HG03457 (cell line): ENCODE results near the gene SIGLEC7.
"Not testable (repeated sequence)": the region's sequence is repeated elsewhere in the genome, so short reads cannot be mapped to it uniquely, and the experiment has no call there.

Experiments used
- ATAC-seq: cut with Tn5 transposase; IDR thresholded peaks from one replicate; pipeline ENCODE4 v1.9.1; 2021; ENCODE audit warnings: moderate number of reproducible peaks; ENCODE audit not compliant: unreplicated experiment

The SIGLEC7 gene

GRCh38 chr19:51164215-51164614 lies 22.1 kb downstream of the SIGLEC7 start:
- no peak for ATAC-seq

DNA sequence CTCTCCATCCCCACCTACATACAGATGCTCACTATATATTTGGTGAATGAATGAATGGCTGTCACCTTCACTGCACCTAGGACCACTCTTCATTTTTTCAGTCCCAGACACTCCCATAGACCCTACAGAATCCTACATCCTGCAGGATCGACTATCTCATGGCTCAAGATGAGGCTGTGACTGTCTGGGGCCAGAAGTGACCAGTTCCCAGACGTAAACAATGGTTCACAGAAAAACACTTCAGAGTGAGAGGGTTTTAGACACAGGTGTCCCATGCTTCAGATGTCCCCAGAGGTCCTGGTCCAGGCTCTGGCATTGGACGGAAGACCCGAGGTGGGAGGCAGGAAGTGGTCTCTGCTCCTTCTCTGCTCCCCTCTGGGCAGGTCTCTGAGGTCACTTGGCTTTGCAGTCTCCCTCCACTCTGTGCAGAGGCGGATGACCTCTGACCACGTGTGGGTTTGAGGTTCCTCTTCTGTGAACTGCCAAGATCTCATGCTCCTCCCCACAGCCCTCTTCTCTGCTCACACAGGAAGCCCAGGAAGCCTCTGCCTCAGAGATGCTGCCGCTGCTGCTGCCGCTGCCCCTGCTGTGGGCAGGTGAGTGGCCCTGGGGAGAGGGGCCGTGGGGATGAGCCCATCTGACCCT lies 24.9 kb downstream of the SIGLEC7 start:
- no peak for ATAC-seq

DNA sequence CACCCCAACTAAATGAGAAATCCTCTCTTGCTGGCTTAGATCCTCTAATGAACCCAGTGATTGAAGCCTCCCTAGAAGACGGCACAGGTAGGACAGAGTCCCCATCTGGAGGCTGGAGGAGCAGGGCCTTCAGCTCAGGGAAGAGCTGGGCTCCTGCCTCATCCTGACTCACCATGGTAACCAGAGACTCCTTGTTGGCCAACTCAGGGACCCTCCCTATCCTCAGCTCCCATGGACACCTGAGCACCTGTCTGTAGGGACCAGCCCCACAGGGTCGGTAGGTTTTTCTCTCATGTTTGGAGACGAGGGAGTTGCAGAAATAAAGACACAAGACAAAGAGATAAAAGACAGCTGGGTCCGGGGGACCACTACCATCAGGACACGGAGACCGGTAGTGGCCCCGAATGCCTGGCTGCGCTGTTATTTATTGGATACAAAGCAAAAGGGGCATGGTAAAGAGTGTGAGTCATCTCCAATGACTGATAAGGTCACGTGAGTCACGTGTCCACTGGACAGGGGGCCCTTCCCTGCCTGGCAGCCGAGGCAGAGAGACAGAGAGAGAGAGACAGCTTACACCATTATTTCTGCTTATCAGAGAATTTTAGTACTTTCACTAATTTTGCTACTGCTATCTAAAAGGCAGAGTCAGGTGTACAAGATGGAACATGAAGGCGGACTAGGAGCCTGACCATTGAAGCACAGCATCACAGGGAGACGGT lies 26.6 kb downstream of the SIGLEC7 start:
- ATAC-seq: no peak

GRCh38 chr19:51169283-51169918 lies 27.3 kb downstream of the SIGLEC7 start:
- ATAC-seq: not testable (repeated sequence)

GRCh38 chr19:51172223-51172622 lies 30.1 kb downstream of the SIGLEC7 start:
- no peak for ATAC-seq

DNA sequence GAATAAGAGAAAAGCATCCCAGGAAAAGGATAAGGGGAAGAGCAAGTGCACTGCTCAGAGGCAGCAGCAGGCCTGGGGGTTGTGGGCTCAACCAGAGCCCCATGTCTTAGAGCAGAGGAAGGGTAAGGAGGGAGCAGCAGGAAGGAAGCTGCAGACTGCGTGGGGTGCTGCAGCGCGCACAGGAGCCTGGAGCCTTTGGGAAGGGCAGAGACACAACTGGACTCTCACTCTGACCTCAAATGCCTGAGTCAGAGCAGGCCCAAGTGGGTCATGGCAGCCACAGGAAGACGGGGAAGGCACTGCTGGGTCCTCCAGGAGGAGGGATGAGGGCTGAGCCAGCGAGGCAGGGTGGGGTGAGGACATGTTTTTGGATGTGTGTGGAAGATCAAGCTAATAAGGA lies 31.6 kb downstream of the SIGLEC7 start:
- ATAC-seq: no peak

DNA sequence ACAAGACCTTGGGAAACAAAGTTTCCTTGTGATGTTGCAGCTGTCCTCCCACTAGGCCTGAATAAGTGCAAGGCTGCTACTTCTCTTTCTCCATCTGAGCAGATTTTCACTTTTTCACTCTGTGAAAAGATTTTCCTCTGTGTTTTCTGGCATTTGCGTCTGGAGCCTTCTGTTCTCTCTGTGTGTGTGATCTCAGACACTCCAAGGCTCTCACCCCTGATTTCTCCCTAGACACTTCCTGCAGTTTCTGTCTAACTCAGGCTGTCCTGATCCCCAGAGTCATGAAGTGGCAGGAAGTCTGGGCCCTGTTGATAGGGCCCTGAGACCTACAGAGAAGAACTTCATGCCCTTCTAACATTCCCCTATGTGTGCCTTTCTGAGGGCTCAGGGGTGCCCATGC lies 37.2 kb downstream of the SIGLEC7 start:
- ATAC-seq: no peak

GRCh38 chr19:51181377-51181912 lies 39.3 kb downstream of the SIGLEC7 start:
- ATAC-seq: no peak

GRCh38 chr19:51181913-51182419 lies 39.9 kb downstream of the SIGLEC7 start:
- ATAC-seq: no peak

- no peak for ATAC-seq
Measured at GRCh38 chr19:51183629-51184028, 41.5 kb downstream of the SIGLEC7 start.

GRCh38 chr19:51185069-51185867 lies 43.2 kb downstream of the SIGLEC7 start:
- ATAC-seq: no peak

DNA sequence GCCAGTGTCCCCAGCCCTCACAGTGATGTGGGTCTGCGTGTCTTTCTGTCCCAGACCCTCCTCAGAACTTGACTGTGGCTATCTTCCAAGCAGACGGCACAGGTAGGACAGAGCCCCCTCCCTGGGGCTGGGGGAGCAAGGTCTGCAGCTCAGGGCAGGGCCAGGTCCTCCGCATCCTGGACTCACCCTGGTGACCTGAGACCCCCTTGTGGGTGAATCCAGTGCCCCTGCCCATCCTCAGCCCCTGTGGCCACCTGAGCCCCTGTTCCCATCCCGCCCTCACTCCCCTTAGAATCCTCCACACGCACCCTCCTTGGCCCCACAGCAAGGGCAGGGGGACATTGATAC lies 43.7 kb downstream of the SIGLEC7 start:
- no peak for ATAC-seq

- ATAC-seq: no peak
Measured at GRCh38 chr19:51186323-51186722, 44.2 kb downstream of the SIGLEC7 start.

GRCh38 chr19:51187395-51188226 lies 45.5 kb downstream of the SIGLEC7 start:
- ATAC-seq: no peak

GRCh38 chr19:51188227-51188559 lies 46.1 kb downstream of the SIGLEC7 start:
- no peak for ATAC-seq

- ATAC-seq: no peak
Measured at GRCh38 chr19:51192689-51193088, 50.6 kb downstream of the SIGLEC7 start.

GRCh38 chr19:51194527-51195315 lies 52.6 kb downstream of the SIGLEC7 start:
- no peak for ATAC-seq

DNA sequence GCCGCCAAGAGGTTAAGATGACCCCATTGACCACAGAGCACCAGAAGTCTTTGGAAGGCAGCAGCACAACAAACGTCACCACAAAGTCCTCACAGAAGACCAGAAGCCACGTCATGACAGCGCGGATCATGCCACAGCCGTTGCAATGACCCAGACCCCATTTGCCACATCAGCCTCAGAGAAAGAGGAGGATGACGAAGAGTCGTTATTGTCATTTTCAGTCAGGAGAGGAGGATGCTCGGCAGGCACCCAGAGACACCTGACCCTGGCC lies 53.1 kb downstream of the SIGLEC7 start:
- ATAC-seq: no peak

DNA sequence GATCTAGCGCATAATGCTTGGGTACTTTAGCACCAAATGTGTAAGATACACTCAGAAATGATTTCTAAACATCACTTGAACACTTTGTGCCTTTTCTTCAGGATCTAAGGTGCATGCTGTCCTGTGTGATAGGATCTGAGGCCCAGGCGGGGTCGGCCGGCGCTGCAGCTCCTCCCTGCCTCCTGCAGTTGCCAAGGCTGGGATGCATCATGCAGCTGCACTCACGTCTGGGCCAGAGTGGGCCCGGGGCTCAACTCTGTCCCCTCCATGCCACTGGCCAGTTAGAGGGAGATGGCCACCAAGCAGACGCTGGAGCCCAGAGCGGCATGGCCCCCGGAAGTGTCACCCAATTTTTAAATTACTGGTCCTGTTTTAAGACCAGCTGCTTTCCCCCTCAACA lies 53.5 kb downstream of the SIGLEC7 start:
- ATAC-seq: no peak

DNA sequence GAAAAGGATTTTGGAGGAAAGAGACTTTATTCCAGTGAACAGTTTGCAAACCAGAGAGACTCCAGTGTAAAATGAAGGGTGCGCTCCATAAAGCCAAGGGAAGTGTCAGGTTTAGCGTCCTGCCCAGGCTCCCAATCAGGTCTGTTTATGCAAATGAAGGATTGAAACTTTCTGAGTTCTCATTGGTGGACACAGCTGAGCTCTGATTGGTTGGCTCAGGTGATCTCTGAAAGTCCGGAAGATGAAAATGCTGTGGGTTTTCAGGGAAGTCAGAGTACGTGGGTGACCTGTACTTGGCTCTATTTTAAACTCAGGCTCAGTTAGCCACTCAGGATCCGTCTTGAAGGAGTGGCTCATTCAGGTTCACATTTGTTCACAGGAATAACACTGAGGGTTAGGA lies 54.1 kb downstream of the SIGLEC7 start:
- ATAC-seq: no peak
